GM19397 (cell line): ENCODE results near the gene SCGB3A1.

Source experiments
- ATAC-seq: cut with Tn5 transposase; IDR thresholded peaks from one replicate; pipeline ENCODE4 v1.9.1; 2021; ENCODE audit warnings: mild to moderate bottlenecking, moderate library complexity; ENCODE audit not compliant: unreplicated experiment

The SCGB3A1 gene

GRCh38 chr5:180590543-180591310 lies 572 bp downstream of the SCGB3A1 start:
- ATAC-seq = no peak

- ATAC-seq = no peak
Measured at GRCh38 chr5:180589771-180590542, 1.3 kb downstream of the SCGB3A1 start.

GRCh38 chr5:180586870-180587269 lies 4.4 kb downstream of the SCGB3A1 start:
- ATAC-seq = no peak

GRCh38 chr5:180586204-180586603 lies 5.1 kb downstream of the SCGB3A1 start:
- no peak for ATAC-seq

GRCh38 chr5:180583738-180584137 lies 7.6 kb downstream of the SCGB3A1 start:
- ATAC-seq = no peak

- ATAC-seq = no peak
Measured at GRCh38 chr5:180580681-180581080, 10.6 kb downstream of the SCGB3A1 start.

- ATAC-seq = no peak
Measured at GRCh38 chr5:180575571-180575970, 15.7 kb downstream of the SCGB3A1 start.

GRCh38 chr5:180568914-180569313 lies 22.4 kb downstream of the SCGB3A1 start:
- no peak for ATAC-seq

- ATAC-seq = no peak
Measured at GRCh38 chr5:180563994-180564393, 27.3 kb downstream of the SCGB3A1 start.

GRCh38 chr5:180558232-180558631 lies 33.1 kb downstream of the SCGB3A1 start:
- ATAC-seq = no peak

- ATAC-seq = no peak
Measured at GRCh38 chr5:180557217-180557809, 34.0 kb downstream of the SCGB3A1 start.

- ATAC-seq = no peak
Measured at GRCh38 chr5:180555168-180555921, 36.0 kb downstream of the SCGB3A1 start.

- no peak for ATAC-seq
Measured at GRCh38 chr5:180553530-180553929, 37.8 kb downstream of the SCGB3A1 start.

GRCh38 chr5:180548563-180548962 lies 42.7 kb downstream of the SCGB3A1 start:
- ATAC-seq = no peak

GRCh38 chr5:180545248-180545647 lies 46.1 kb downstream of the SCGB3A1 start:
- no peak for ATAC-seq

GRCh38 chr5:180541710-180542109 lies 49.6 kb downstream of the SCGB3A1 start:
- no peak for ATAC-seq
